Transverse colon (tissue), 4 donors: ENCODE measurements around the gene MAST4. TPM values are rescaled to one million over a fixed set of nuclear protein-coding genes. Genes with fewer than 3 reads are reported as not detected.
A peak's percentile ranks its signal among the peaks of the same experiment; 100 is the strongest.

Source experiments
- DNase-seq: peaks from one replicate; pipeline ENCODE4 v3.0.0-alpha.2; 2019
- H3K27ac ChIP-seq, 4 donors: fragments of 200-600 bp; sonication (generic); 2 replicates each; pipeline ENCODE4 v1.5.1; 2016 to 2018; ENCODE audit warnings: inconsistent platforms in 4 of 4
- H3K27me3 ChIP-seq: fragments of 200-600 bp; sonication (generic); 2 replicates; pipeline ENCODE4 v1.5.1; 2017; ENCODE audit warnings: inconsistent platforms
- H3K36me3 ChIP-seq, 4 donors: fragments of 200-600 bp; sonication (generic); 2 replicates each; pipeline ENCODE4 v1.5.1; 2017 to 2019; ENCODE audit warnings: inconsistent platforms in 4 of 4
- H3K4me1 ChIP-seq, 4 donors: fragments of 200-600 bp; sonication (generic); 2 replicates each; pipeline ENCODE4 v1.5.1; 2017 to 2020; ENCODE audit warnings: inconsistent platforms in 4 of 4
- H3K4me3 ChIP-seq, 4 donors: fragments of 200-600 bp; sonication (generic); 1 replicate in 1 of 4; 2 replicates in 3 of 4; pipeline versions ENCODE4 v1.5.1 to v1.6.1; 2017 to 2019; ENCODE audit warnings: inconsistent platforms in 4 of 4
- H3K9me3 ChIP-seq, 2 donors: fragments of 200-600 bp; sonication (generic); 2 replicates each; pipeline ENCODE4 v1.5.1; 2017 to 2019; ENCODE audit warnings: inconsistent platforms in 2 of 2
- EP300 ChIP-seq: sonication (generic); formaldehyde crosslinking; IDR thresholded peaks from one replicate; pipeline ENCODE4 v1.6.1; 2017; ENCODE audit warnings: antibody characterized with exemption, low read depth
- POLR2A ChIP-seq: fragments of 450-650 bp; IDR thresholded peaks from one replicate; pipeline ENCODE4 v1.6.1; 2016; ENCODE audit warnings: antibody characterized with exemption, mild to moderate bottlenecking, moderate library complexity
- POLR2AphosphoS5 ChIP-seq, 3 donors: sonication (generic); formaldehyde crosslinking; IDR thresholded peaks; one replicate each; pipeline ENCODE4 v1.6.1; 2016; ENCODE audit warnings: antibody characterized with exemption in 3 of 3
- WGBS, 2 donors: methylation state at CpG; one replicate each; pipeline ENCODE4 v1.1.5; 2018; ENCODE audit warnings: low coverage in 1 of 2; 5-methylcytosine and 5-hydroxymethylcytosine counted together
- in situ Hi-C, 4 donors: fragments of 200-750 bp; cut with MboI; loops; one replicate each; pipeline versions ENCODE4 v1.15.0 to v1.15.1; 2017; ENCODE audit warnings: low sequenced_read_pairs in 3 of 4, low pct_ligation_motif_present in 1 of 4, low pct_unique_long_range_greater_than_20kb in 1 of 4
- intact Hi-C: fragments of 100-400 bp; cut with DNase I; formaldehyde crosslinking; loops from one replicate; pipeline ENCODE4 v1.15.1; 2023; ENCODE audit warnings: low total_unique reads
- total RNA-seq, 4 donors: library from RNA; depleted of rRNA; stranded (reverse); fragments of >200 nt; gene quantifications; one replicate each; pipeline ENCODE4 v1.1.0, GENCODE V29; 2016
- TF ChIP-seq, protein P1 (sequence below), 5 experiments: fragments of 200-600 bp in 3 of 5; fragments of 450-650 bp in 2 of 5; sonication (generic) in 3 of 5; IDR thresholded peaks; 1 replicate in 2 of 5; 2 replicates in 3 of 5; pipeline ENCODE4 v1.5.1; 2016 to 2017; ENCODE audit warnings: antibody characterized with exemption in 5 of 5, inconsistent platforms in 3 of 5, mild to moderate bottlenecking in 2 of 5, moderate library complexity in 1 of 5

Gene MAST4
- total RNA-seq, 4 donors from 2014 or later = 20.3 to 46.8 (median 35.4) TPM

DNA sequence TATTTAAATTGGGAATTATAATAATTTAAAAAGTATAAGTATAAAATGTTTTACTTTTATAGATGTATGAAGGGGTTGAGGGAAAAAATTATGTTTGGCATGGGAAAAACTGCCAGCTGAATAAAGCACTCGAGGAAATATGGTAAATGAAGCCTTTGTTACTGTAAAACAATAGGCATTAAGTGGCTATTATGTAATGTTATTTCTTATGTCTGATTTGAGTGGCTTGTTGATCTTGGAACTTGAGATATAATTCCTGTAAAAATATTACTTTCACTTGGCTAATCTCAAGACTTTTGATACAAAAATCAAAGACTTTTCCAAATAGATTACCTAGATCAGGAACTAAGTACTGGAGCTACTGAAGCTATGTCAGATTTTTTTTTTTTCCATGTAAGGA, 417.5 kb downstream of the MAST4 start:
- H3K27me3 ChIP-seq = no peaks in the 10 kb centered on the region
- H3K9me3 ChIP-seq = no peaks in the 10 kb centered on the region
- WGBS, 2 donors = 31 to 43% methylated on average over 1 of the region's 1 CpG
- intact Hi-C loops (no loop called here), in situ Hi-C loops (no loop called here)
- H3K27ac ChIP-seq = peak overlapping the region in 2 of 4 donors; percentile 0 to 17
- no peak for DNase-seq
- H3K36me3 ChIP-seq = no peaks in the 10 kb centered on the region
- TF ChIP-seq, protein P1, sequence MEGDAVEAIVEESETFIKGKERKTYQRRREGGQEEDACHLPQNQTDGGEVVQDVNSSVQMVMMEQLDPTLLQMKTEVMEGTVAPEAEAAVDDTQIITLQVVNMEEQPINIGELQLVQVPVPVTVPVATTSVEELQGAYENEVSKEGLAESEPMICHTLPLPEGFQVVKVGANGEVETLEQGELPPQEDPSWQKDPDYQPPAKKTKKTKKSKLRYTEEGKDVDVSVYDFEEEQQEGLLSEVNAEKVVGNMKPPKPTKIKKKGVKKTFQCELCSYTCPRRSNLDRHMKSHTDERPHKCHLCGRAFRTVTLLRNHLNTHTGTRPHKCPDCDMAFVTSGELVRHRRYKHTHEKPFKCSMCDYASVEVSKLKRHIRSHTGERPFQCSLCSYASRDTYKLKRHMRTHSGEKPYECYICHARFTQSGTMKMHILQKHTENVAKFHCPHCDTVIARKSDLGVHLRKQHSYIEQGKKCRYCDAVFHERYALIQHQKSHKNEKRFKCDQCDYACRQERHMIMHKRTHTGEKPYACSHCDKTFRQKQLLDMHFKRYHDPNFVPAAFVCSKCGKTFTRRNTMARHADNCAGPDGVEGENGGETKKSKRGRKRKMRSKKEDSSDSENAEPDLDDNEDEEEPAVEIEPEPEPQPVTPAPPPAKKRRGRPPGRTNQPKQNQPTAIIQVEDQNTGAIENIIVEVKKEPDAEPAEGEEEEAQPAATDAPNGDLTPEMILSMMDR (IDR thresholded peaks at IDR 0.05) = no peak
- TF ChIP-seq POLR2AphosphoS5 (IDR thresholded peaks at IDR 0.05) = no peak
- TF ChIP-seq EP300 = no peak
- TF ChIP-seq POLR2A = no peak
- peaks cover 4 to 44% (median 30%) of the 10 kb centered on the region in 4 donors for H3K4me1 ChIP-seq
- H3K4me3 ChIP-seq = no peak overlapping the region

DNA sequence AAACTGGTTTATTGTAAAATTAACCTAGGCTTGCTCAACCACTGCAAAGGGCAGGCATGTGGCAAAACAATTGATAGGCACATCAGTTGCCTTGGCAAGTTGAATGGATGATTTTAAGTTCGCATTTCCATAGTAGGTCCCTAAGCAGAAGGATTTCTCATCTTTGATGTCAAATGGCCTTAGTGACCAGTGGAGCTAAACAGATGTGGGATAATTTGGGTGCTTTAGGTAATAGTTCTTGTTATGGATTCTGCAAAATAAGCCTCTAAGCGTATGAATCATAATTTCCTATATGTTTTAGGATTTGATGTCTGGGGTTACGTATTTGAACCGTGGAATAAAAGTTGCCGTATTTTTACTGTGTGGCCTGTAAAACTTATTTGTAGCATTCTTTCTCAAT, 418.0 kb downstream of the MAST4 start:
- no peaks in the 10 kb centered on the region for H3K36me3 ChIP-seq
- H3K4me1 ChIP-seq = peaks cover 4 to 43% (median 30%) of the 10 kb centered on the region in 4 donors
- in situ Hi-C loops = no loop called here
- no peak for DNase-seq
- TF ChIP-seq POLR2AphosphoS5 (IDR thresholded peaks at IDR 0.05) (no peak), POLR2A (no peak), EP300 (no peak)
- TF ChIP-seq, protein P1 (IDR thresholded peaks at IDR 0.05) = no peak
- 89 to 95% methylated on average over 5 of the region's 5 CpGs for WGBS, 2 donors
- H3K27ac ChIP-seq = peak overlapping the region in 3 of 4 donors; percentile 17 to 75 (median 68)
- H3K27me3 ChIP-seq = no peaks in the 10 kb centered on the region
- no peak overlapping the region for H3K4me3 ChIP-seq
- H3K9me3 ChIP-seq = no peaks in the 10 kb centered on the region
- intact Hi-C loops = no loop called here

DNA sequence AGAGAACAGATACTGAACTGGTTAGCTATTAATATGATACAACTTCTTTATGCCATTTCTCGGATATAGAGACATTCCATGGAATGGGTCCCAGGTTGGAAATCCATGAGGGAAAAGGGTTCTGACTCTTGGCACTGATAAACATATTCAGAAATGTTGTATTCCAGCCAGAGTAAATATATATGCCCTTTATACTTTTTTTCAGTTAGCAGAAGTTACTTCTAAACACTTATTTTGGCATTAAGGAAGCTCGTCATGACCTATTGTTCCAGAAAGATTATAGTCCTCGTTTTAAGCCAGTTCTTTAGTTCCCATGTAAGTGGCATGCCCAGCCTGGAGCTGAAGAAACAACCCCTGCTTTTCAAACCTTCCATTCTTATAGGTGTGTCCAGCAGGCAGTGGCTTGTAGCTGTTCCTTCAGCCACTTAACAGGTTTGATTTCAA, 418.8 kb downstream of the MAST4 start:
- no peak for DNase-seq
- Histone ChIP-seq H3K27ac (peak overlapping the region; percentile 68 to 76 (median 74)), H3K27me3 (no peaks in the 10 kb centered on the region), H3K4me3 (peak overlapping the region in 3 of 4 donors; percentile 17 to 39 (median 19)), H3K36me3 (no peaks in the 10 kb centered on the region), H3K4me1 (peaks cover 4 to 43% (median 29%) of the 10 kb centered on the region in 4 donors), H3K9me3 (no peaks in the 10 kb centered on the region)
- TF ChIP-seq, protein P1 (IDR thresholded peaks at IDR 0.05) = no peak
- TF ChIP-seq EP300 (no peak), POLR2A (no peak), POLR2AphosphoS5 (IDR thresholded peaks at IDR 0.05) (no peak)
- WGBS, 2 donors = 20 to 22% methylated on average over 3 of the region's 3 CpGs
- in situ Hi-C loops (no loop called here), intact Hi-C loops (no loop called here)

DNA sequence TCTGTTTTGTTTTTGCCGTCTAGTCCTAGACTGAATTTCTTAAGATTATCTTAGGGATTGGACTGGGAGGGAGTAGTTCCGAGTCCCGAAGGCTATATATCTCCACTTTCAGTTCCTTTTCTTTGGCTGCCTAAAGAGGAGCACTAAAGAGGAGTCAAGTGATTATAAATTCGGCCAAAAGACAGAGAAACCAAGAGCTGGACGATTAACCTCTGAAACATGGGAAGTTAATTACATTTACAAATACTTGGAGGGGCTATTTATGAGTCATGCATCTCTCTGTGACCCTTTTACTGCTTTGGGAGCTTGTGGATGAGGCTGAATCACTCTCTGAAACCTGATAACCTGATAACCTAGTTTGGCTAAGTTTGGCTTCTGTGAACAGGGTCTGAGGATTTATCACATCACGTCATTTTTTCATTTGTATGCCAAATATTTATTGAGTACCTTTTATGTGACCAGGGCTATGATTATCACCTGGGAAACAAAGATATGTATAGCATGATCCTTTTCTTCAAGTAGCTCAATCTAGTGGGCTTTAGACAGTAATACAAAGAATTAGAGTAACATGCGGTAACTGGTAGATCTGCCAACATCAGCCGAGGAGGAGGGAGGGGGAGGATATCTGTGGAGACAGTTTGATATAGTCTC, 419.5 kb downstream of the MAST4 start:
- H3K4me3 ChIP-seq = peak overlapping the region in 3 of 4 donors; percentile 17 to 39 (median 19)
- no peak for DNase-seq
- H3K36me3 ChIP-seq = no peaks in the 10 kb centered on the region
- TF ChIP-seq POLR2AphosphoS5 (IDR thresholded peaks at IDR 0.05) (no peak), EP300 (no peak), POLR2A (no peak)
- TF ChIP-seq, protein P1 (IDR thresholded peaks at IDR 0.05) = no peak
- H3K4me1 ChIP-seq = peaks cover 4 to 42% (median 27%) of the 10 kb centered on the region in 4 donors
- no peaks in the 10 kb centered on the region for H3K27me3 ChIP-seq
- peak overlapping the region; percentile 68 to 76 (median 74) for H3K27ac ChIP-seq
- no peaks in the 10 kb centered on the region for H3K9me3 ChIP-seq
- intact Hi-C loops (no loop called here), in situ Hi-C loops (no loop called here)
- WGBS, 2 donors = 8 to 15% methylated on average over 6 to 8 of the region's 8 CpGs
